ENCODE results near the gene GTF2H2C.
"Not testable (repeated sequence)": the region's sequence is repeated elsewhere in the genome, so short reads cannot be mapped to it uniquely, and the experiment has no call there.

DNA sequence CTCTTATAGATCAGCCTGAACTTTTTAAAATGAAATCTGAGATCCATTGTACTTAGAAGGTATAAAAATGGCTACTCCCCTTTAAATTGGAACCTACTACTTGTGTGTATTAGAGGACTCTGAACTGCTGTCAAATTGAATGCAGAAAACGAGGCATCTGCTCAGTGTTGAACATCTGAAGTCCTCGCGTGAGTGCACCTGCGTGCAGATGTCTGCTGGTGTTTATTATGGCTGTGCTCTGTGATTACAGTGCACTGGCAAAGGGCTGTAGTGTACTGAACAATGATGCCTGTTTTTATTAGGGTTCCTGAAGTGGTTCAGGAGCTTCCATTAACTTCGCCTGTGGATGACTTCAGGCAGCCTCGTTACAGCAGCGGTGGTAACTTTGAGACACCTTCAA, 15.4 kb upstream of the GTF2H2C start:
- TF ChIP-seq, protein P1, sequence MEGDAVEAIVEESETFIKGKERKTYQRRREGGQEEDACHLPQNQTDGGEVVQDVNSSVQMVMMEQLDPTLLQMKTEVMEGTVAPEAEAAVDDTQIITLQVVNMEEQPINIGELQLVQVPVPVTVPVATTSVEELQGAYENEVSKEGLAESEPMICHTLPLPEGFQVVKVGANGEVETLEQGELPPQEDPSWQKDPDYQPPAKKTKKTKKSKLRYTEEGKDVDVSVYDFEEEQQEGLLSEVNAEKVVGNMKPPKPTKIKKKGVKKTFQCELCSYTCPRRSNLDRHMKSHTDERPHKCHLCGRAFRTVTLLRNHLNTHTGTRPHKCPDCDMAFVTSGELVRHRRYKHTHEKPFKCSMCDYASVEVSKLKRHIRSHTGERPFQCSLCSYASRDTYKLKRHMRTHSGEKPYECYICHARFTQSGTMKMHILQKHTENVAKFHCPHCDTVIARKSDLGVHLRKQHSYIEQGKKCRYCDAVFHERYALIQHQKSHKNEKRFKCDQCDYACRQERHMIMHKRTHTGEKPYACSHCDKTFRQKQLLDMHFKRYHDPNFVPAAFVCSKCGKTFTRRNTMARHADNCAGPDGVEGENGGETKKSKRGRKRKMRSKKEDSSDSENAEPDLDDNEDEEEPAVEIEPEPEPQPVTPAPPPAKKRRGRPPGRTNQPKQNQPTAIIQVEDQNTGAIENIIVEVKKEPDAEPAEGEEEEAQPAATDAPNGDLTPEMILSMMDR (IDR thresholded peaks at IDR 0.05; ENCODE audit: low read depth, low read length, poor library complexity, severe bottlenecking): not testable (repeated sequence)
- not testable (repeated sequence) for TF ChIP-seq EZH2phosphoT487 (IDR thresholded peaks at IDR 0.05; ENCODE audit: borderline replicate concordance, low read length)
